Endothelial cell of hepatic sinusoid (primary cell): ENCODE results near the gene NCOA7.
"Not testable (repeated sequence)": the region's sequence is repeated elsewhere in the genome, so short reads cannot be mapped to it uniquely, and the experiment has no call there.

Source experiments
- in situ Hi-C: cut with HindIII; loops from 2 replicates; pipeline ENCODE4 v1.10.0; 2017; ENCODE audit warnings: low sequenced_read_pairs

The NCOA7 gene

DNA sequence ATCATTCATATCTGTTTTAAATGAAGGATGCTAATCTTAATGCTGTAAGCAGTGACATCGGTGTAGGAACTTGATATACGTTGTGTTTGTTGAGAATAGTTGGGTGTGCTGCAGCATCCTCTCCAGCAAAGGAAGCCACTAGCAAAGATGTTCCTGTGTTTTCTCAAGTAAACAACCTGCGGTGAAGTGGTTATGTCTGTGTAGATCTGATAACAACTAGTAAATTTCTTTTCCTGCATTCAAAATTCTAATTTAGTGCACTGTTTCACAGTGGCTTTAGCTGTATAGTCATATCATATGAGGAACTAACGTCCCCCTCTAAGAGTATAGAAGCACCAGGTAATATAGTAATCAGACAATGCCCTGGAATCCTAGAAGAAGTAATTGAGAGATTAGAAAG lies 38.7 kb downstream of the NCOA7 start:
- in situ Hi-C loops = loop anchor here (5.0 kb wide), 1 partner anchor 37 kb away; the partner anchor contains the start of gene NCOA7

DNA sequence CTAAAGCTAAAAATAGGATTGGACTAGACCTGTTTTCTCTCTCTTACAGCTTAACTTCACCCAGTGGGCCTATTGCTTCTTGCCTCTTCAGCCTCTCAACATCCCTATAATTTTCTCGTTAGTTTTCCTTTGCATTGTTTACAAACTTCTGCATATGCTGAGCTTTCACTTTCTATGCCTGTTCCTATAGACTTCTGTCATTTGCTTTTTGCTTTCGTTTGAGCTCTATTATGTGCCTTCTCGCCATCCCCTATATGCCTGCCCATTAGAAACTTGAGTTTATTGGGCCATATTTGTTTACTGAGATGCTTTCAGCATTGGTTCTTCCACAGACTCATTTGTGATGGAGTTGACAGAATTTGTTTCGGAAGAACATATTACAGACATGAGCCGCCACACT lies 40.9 kb downstream of the NCOA7 start:
- in situ Hi-C loops = no loop called here

DNA sequence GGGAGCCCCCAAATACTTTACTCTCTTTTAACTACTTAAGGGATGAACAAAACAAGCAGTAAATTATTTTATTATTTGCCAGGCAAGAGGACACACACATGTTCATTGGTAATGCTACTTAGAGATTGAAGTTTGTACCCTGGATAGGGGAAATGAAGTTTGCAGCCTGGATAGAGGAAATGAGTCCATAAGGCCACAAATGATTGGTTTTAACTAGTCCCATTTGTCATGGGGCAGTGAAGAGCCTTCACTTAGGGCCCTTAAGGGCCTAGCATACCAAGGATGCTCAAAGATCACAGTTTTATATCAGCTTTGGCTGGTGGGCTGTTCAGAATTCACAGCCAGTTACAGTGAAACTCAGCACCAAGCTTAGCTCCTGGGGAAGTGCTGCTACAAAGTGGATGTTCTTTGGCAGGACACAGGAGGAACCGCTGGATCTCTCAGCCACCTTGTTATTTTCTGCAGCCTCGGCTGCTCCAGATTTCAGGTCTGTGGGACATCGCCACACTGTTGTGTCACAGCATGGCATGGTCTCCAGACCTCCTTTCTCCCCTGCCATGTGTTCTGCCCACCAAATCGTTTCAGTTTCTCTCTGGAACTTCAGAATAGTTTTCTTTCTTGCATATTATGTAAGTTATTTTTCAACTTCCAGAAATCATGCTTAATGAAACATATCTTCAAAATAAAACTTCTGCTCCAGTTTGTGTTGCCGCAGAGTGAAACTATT lies 41.8 kb downstream of the NCOA7 start:
- in situ Hi-C loops = no loop called here

DNA sequence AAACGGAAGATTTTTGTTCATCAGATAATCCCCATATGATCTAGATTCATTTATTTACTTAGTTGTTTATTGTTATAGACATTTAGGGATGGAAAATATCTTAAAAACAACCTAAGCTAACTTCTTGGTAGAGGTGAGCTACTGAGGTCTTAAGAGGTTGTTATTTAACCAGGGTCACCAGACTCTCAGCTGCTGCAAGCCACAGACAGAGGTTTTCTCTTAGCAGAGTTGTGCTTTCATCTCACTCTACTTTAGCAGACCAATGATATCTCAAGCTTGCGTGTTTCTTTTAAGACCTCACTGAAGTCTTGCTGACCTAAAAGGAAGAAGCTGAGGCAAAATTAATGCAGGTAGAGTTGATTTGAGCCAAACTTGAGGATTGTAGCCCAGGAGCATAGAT lies 43.6 kb downstream of the NCOA7 start:
- in situ Hi-C loops = no loop called here

DNA sequence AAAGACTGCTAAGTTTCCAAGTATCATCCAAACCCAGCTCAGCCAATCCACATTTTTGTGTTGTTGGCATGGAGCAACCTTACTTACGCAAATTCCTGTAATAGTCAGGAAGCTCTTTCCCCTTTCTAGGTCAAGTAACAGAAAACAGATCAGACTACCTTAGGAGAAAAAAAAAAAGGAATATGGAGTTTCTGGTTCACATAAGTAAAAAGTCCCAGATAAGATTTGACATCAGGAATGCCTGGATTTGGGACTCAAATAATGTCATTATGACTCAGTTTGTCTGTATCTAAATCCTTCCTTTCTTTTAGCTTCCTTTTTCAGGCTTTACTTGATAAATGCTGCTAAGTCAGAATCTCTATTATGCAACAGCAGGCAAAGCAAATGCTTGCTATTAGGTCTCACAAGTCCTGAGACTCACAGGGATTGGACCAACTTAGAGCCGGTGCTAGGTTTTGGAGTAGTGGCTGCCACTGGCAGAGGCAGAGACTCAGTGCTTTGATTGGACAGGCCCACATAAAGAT lies 44.5 kb downstream of the NCOA7 start:
- in situ Hi-C loops = no loop called here

DNA sequence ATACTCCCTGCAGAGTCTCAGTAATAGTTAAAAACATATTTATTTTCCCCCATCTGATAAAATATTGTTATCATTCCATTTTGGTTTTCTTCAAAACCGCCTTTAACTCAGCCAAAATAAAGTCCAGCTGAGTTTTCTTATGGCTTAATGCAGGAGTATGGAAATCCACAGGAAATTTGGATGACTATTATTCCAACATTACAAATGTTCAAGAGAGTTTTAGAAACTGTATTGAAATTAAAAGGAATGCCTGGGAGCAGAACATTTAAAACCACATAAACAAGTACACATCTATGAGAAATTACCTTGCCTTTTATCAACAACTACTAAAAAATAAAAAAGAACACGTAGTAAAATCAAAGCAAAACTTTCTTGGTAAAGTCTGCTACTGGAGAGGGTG lies 45.7 kb downstream of the NCOA7 start:
- in situ Hi-C loops = no loop called here

DNA sequence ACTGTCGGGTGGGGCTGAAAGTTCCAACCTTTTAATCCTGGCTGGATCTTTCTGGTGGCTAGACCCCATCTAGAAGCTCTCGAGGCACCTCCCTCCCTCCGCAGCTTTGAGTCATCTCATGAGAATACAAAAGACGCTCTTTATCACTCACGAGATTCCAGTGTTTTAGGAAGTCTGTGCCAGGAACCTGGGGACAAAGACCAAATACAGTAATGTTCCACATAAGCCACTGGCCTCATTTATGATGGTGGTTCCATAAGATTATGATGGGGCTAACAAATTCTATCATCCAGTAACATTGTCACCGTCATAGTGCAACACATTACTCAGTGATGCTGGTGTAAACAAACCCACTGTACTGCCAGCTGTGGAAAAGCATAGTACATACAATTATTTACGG lies 48.7 kb downstream of the NCOA7 start:
- in situ Hi-C loops = no loop called here

DNA sequence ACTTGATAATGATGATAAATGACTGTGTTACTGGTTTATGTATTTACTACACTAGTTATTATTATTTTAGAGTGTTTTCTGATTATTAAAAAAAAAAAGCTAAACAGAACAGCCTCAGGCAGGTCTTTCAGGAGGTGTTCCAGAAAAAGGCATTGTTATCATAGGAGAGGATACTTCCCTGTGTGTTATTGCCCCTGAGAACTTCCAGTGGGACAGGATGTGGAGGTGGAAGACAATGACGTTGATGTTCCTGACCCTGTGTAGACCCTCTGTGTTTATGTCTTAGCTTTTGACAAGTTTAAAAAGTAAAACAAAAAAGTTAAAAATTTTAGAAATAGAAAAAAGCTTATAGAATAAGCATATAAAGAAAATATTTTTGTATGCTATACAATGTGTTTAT lies 49.1 kb downstream of the NCOA7 start:
- in situ Hi-C loops = no loop called here

DNA sequence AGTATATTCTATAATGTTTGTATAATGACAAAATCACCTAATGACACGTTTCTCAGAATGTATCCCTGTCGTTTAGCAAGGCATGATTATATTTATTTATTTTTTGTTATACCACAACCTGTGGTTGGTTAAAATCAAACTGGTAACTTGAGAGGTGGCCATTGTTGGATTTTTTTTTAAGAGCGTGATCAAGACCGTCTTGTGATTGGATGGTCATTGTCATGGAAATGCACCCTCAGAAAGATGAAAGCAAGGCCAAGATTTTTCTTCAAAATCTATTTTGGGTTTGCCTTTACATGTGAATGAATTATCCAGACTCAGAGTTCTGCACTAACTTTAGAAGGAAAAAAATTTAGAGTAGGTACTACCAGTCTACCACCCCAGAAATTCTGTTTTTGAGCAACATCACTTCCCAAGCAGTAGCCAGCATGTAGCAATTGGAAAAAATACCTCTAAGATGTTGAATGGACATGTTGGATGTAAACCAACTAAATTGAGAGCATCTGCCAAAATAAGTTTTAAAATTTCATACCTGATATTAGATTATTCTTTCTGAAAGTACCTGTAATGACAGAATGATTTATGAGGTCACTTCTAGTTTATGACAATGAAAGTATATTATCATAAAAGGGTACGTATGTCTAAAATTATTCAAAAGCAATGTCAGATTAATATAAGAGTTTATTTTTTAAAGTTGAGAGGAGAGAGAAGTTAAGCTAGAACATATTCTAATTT lies 50.8 kb downstream of the NCOA7 start:
- in situ Hi-C loops = no loop called here

DNA sequence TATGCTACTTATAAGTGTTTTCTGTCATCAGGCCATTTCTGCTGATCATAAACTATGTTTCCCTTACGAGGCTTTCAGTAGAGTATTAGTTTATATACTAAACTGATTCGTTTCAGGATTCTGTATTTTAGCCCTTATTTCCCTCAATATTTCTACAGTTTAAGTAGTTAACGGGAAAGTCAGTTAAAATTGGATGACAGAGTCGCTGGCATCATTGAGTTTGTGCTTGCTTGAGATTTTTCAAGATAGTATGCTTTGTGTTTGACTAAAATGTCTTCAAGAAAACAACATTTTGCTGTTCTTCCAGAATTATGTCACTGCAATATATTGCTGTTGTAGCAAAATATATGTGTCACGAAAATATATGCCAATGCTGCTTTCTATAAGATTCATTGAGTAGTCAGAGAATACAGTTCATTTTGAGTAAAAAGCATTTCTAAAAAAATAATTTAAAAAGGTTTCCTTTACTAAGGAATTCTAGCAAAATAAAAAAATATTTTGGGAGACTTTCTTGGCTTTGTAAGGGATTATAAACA lies 51.4 kb downstream of the NCOA7 start:
- in situ Hi-C loops = no loop called here

DNA sequence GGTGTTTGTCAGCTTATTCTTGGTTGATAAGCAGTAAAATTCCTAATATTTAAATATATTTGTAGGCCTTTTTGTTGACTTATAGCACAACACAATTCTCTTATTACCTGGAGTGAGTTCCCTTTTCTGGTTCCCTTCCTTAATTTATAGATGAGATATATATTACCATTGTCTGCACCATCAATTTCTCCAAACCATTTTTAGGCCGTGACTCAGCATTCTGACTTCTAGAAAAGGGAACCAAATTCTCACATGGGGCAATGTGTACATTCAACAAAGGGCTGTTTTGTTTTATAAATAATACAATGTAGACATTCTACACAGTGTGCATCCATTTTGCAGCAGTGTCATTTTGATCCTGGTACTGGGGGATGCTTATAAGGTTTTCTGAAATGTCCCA lies 52.8 kb downstream of the NCOA7 start:
- in situ Hi-C loops = no loop called here

DNA sequence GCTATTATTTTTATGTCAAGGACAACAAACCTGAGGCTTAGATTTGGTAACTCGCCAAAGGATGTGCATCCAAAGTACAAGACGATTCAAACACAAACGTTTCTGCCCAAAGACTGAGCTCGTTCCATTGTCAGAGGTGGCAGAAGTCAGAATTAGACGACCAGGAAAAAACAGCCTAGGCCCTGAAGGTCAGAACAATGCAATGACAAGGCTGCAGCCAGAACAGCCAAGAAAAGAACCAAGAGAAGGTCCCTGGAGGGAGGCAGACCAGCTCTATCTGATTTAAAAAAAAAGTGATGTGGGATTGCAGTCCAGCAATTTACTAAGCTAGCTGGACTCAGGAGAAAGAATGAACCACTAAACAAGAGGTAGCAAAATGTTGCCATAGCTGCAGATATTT lies 54.2 kb downstream of the NCOA7 start:
- in situ Hi-C loops = no loop called here

DNA sequence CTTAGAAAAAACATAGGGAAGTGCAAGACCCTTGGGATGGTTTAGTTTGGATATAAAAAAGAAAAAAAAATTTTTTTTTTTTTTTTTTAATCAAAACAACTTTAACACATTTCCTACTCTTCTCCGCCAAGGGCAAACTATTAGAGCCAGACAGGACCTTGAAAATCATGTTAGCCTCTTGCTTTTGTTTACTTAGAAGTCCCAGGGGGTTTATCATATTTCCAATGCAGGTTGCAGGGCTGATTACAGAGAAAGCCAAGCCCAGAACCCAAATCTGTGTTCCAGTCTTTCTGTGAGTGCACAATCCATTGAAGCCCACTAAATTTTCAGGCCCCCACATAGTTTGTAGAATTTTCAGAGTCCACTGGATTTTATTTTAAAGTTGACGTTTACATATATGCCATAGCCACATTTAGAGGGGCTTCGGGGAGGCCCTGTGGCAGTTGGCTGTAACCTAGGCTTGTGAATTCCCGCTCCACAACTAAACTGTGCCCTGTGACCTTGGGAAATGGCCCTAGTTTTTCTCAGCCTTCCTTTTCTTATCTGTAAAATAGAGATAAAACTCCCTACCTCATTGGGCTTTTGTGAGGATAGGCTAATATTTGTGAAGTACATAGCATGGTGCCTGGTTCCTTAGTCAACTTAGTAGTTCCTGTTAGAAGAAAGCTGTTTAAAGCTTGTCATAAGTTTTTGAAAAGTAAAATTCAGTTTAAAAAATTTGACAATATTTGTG lies 55.7 kb downstream of the NCOA7 start:
- in situ Hi-C loops = no loop called here

DNA sequence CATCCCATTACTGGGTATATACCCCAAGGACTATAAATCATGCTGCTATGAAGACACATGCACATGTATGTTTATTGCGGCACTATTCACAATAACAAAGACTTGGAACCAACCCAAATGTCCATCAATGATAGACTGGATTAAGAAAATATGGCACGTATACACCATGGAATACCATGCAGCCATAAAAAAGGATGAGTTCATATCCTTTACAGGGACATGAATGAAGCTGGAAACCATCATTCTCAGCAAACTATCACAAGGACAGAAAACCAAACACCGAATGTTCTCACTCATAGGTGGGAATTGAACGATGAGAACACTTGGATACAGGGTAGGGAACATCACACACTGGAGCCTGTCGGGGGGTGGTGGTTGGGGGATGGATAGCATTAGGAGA lies 57.5 kb downstream of the NCOA7 start:
- in situ Hi-C loops = not testable (repeated sequence)

DNA sequence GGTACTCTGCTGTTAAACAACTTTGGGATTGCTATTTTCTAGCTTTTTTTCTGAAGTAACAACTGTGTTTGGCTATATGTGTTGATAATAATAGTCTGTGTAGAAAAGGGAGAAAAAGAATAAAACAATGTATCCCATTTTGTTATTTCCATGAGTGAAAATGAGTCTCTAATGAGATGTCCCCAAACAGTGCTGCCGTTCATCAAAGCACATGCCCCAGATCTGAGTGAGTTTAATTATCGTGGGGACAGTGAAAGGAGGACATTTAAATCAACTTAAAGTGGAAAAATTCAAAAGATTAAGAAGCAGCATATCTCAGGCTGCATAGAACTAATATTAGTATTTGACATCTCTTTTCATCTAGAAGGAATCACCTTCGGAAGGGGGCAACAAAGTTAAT lies 59.6 kb downstream of the NCOA7 start:
- in situ Hi-C loops = no loop called here

DNA sequence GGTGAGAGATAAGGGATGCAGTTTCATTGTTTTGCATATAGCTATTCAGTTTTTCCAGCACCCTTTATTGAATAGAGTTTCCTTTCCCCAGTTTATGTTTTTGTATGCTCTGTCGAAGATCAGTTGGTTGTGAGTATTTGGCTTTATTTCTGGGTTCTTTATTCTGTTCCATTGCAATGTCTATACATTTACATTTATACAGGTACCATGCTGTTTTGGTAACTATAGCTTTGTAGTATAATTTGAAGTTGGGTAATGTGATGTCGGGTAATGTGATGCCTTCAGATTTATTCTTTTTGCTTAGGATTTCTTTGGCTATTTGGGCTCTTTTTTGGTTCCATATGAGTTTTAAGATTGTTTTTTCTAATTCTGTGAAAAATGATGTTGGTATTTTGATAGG lies 61.8 kb downstream of the NCOA7 start:
- in situ Hi-C loops = no loop called here

DNA sequence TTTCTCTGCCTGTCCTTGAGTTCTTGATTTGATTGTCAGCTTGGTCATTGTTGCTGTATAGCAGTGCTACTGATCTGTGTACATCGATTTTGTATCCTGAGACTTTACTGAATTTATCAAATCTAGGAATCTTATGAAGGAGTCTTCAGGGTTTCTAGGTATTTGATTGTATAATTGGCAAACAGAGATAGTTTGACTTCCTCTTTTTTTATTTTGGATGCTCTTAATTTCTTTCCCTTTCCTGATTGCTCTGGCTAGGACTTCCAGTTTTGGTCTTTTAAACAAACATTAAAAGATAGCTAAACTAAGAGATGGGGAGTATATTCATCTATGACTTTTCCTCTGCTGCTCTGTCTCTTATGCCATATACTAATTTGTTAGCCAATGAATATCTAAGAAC lies 62.4 kb downstream of the NCOA7 start:
- in situ Hi-C loops = no loop called here

DNA sequence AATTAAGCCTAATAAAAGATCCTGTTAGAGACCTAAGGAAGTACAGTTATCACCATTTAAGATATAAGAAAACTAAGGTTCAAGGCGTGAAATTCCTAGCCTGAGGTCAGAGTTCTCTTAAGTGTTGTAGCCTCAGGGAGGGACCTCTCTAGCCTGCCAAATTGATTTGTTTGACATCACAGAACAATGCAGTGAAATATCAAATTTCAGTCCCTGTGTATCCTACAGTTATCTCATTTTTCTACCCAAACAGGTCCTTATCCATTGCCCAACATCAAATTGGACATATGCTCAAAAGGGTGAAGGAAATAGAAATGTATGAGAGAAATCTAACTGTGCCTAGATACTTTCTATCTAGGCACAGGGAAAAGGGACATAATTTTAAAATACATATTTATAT lies 63.0 kb downstream of the NCOA7 start:
- in situ Hi-C loops = no loop called here

DNA sequence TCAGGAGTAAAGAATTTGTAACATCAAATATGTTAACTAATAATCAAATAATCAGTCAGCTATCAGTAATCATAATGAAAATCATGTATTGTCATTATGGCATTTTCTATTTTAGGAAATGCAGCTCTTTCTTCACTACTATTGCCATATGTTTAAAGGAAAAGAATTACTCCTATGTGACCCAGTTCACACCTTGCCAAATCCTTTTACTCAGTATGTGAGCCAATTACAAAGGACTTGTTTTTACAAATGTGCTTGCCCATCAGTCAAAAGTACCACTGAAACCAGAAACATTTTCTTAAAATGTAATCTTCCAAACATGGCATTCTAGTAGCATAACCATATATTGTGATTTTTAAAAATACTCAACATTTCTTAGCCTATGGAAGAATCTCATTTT lies 63.6 kb downstream of the NCOA7 start:
- in situ Hi-C loops = no loop called here

DNA sequence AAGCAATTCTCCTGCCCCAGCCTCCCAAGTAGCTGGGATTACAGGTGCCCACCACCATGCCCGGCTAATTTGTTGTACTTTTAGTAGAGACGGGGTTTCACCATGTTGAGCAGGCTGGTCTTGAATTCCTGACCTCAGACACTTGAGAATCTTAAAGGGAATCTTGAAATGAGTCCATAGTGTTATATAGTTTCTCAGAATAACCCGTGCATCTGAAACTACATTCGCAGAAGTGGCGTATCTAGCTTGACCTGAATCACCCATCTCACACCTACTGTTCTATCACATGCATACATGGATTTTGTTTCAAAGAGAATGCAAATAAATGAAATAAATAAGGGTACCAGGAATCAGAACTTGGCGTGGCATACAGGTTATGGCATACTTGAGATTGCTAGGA lies 65.0 kb downstream of the NCOA7 start:
- in situ Hi-C loops = no loop called here

DNA sequence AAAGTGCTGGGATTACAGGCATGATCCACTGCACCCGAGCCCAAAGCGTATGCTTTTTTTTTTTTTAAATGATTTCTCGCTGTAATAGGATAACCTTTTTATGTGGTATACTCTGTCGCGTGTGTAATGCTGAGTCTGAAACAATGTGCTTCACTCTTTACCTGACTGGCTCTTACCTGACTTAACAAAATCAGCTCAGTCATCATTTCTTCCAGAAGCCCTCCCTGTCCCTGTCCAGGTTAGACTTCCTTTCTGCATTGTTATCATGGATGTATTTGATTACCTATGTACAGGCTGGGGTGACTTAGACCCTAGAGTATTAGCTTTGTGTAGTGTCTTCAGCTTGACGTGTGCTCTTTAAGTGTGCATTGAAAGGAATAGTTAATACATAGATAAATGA lies 67.1 kb downstream of the NCOA7 start:
- in situ Hi-C loops = no loop called here
